GM08714 (cell line): ENCODE results near the gene TICRR.

Source experiments
- H3K4me3 ChIP-seq: fragments of 200-500 bp; sonication (Bioruptor generic); 2 replicates; pipeline ENCODE4 v1.5.1; 2014; ENCODE audit warnings: mild to moderate bottlenecking, low read length, inconsistent platforms
- ZNF274 ChIP-seq: IDR thresholded peaks from 2 replicates; pipeline ENCODE4 v1.6.1; 2012; ENCODE audit warnings: mild to moderate bottlenecking, low read depth, low read length

The TICRR gene

GRCh38 chr15:89672221-89673164 is 97.2 kb downstream of the TICRR start:
- no peak for TF ChIP-seq ZNF274
- H3K4me3 ChIP-seq, result no peak overlapping the region

- H3K4me3 ChIP-seq, result no peak overlapping the region
- no peak for TF ChIP-seq ZNF274
These were observed 97.9 kb downstream of the TICRR start for GRCh38 chr15:89673165-89673512.

GRCh38 chr15:89674526-89674925 is 99.3 kb downstream of the TICRR start:
- TF ChIP-seq ZNF274, result no peak
- H3K4me3 ChIP-seq, result no peak overlapping the region

GRCh38 chr15:89675606-89676005 is 100.3 kb downstream of the TICRR start:
- H3K4me3 ChIP-seq, result no peak overlapping the region
- no peak for TF ChIP-seq ZNF274

GRCh38 chr15:89677381-89677780 is 102.1 kb downstream of the TICRR start:
- TF ChIP-seq ZNF274, result no peak
- no peak overlapping the region for H3K4me3 ChIP-seq
